Naive thymus-derived CD4-positive, alpha-beta T cell (primary cell): ENCODE measurements around the gene LRMDA. TPM values are rescaled to one million over a fixed set of nuclear protein-coding genes. Genes with fewer than 3 reads are reported as not detected.

Experiments used
- ATAC-seq: fragments of 150-1000 bp; cut with Tn5 transposase; 2 replicates; pipeline ENCODE4 v1.10.0; 2021; ENCODE audit warnings: mild to moderate bottlenecking, moderate library complexity
- CTCF ChIA-PET: fragments of 350-600 bp; sonication (Branson Sonifier 250); formaldehyde crosslinking; loops from one replicate; lab custom pipeline; 2021; ENCODE audit warnings: antibody characterized with exemption; lab: Charles Lee
- POLR2A ChIA-PET: fragments of 350-600 bp; sonication (Branson Sonifier 250); formaldehyde crosslinking; loops from one replicate; lab custom pipeline; 2021; ENCODE audit warnings: antibody characterized with exemption, inconsistent platforms; lab: Charles Lee
- DNase-seq, 9 donors: peaks; one replicate each; pipeline versions ENCODE4 v3.0.0 to v3.0.0-alpha.2; 2020 to 2022; ENCODE audit warnings: mixed read lengths in 1 of 9
- H3K27ac ChIP-seq: one replicate; pipeline ENCODE4 v1.7.0; 2013; ENCODE audit warnings: mild to moderate bottlenecking, low read depth, low read length, moderate library complexity
- H3K27me3 ChIP-seq, 2 donors: one replicate each; pipeline ENCODE4 v1.7.0; 2013; ENCODE audit warnings: low read length in 2 of 2, mild to moderate bottlenecking in 2 of 2, moderate library complexity in 2 of 2; ENCODE audit not compliant: control insufficient read depth in 2 of 2, insufficient read depth in 2 of 2
- H3K36me3 ChIP-seq, 3 experiments: 1 replicate in 2 of 3; 2 replicates in 1 of 3; pipeline ENCODE4 v1.7.0; 2013; ENCODE audit warnings: low read length in 3 of 3, mild to moderate bottlenecking in 3 of 3, moderate library complexity in 1 of 3; ENCODE audit not compliant: insufficient read depth in 3 of 3, control insufficient read depth in 2 of 3
- H3K4me1 ChIP-seq, 2 donors: one replicate each; pipeline ENCODE4 v1.7.0; 2013; ENCODE audit warnings: low read length in 2 of 2, mild to moderate bottlenecking in 2 of 2, moderate library complexity in 1 of 2; ENCODE audit not compliant: control insufficient read depth in 2 of 2, insufficient read depth in 2 of 2
- H3K4me3 ChIP-seq: 2 replicates; pipeline ENCODE4 v1.7.0; 2013; ENCODE audit warnings: mild to moderate bottlenecking, low read length
- H3K9me3 ChIP-seq, 3 experiments: 1 replicate in 2 of 3; 2 replicates in 1 of 3; pipeline ENCODE4 v1.7.0; 2013; ENCODE audit warnings: low read length in 3 of 3; ENCODE audit not compliant: control insufficient read depth in 2 of 3
- H3K27ac Mint-ChIP-seq, 9 donors: one replicate each; pipeline ENCODE4 v1.8.0; 2020 to 2022; ENCODE audit warnings: mixed read lengths in 9 of 9, mild to moderate bottlenecking in 8 of 9, moderate library complexity in 5 of 9, inconsistent platforms in 2 of 9
- H3K27me3 Mint-ChIP-seq, 5 donors: one replicate each; pipeline ENCODE4 v1.8.0; 2021 to 2022; ENCODE audit warnings: mixed read lengths in 5 of 5, mild to moderate bottlenecking in 1 of 5
- H3K36me3 Mint-ChIP-seq, 5 donors: one replicate each; pipeline ENCODE4 v1.8.0; 2020 to 2022; ENCODE audit warnings: mixed read lengths in 5 of 5, mild to moderate bottlenecking in 3 of 5, inconsistent platforms in 1 of 5
- H3K4me1 Mint-ChIP-seq, 7 donors: one replicate each; pipeline ENCODE4 v1.8.0; 2020 to 2022; ENCODE audit warnings: mixed read lengths in 7 of 7, mild to moderate bottlenecking in 3 of 7, inconsistent platforms in 1 of 7
- H3K4me3 Mint-ChIP-seq, 10 donors: one replicate each; pipeline ENCODE4 v1.8.0; 2020 to 2022; ENCODE audit warnings: mild to moderate bottlenecking in 10 of 10, mixed read lengths in 10 of 10, moderate library complexity in 6 of 10, inconsistent platforms in 2 of 10
- H3K9me3 Mint-ChIP-seq, 11 donors: one replicate each; pipeline ENCODE4 v1.8.0; 2020 to 2022; ENCODE audit warnings: mixed read lengths in 11 of 11, mild to moderate bottlenecking in 4 of 11, inconsistent platforms in 1 of 11, moderate library complexity in 1 of 11
- intact Hi-C, 2 donors: fragments of 100-400 bp; cut with micrococcal nuclease; formaldehyde crosslinking; loops; one replicate each; pipeline ENCODE4 v1.15.1; 2023
- polyA plus RNA-seq, 2 donors: library from polyadenylated mRNA; unstranded; fragments of 300-500 nt; fragmentation: Illumina TruSeq; gene quantifications; one replicate each; pipeline ENCODE4 v1.2.3, GENCODE V29; 2021
- total RNA-seq, 6 experiments: library from RNA in 5 of 6; stranded (reverse) in 5 of 6; gene quantifications; 1 replicate in 5 of 6; 2 replicates in 1 of 6; pipeline ENCODE4 v1.2.3 and lab custom pipeline; 2021 to 2026

LRMDA gene
- total and polyA plus RNA-seq, 7 experiments from 2014 or later = 0.57 to 14.9 (median 3.0) TPM; not detected in 4

DNA sequence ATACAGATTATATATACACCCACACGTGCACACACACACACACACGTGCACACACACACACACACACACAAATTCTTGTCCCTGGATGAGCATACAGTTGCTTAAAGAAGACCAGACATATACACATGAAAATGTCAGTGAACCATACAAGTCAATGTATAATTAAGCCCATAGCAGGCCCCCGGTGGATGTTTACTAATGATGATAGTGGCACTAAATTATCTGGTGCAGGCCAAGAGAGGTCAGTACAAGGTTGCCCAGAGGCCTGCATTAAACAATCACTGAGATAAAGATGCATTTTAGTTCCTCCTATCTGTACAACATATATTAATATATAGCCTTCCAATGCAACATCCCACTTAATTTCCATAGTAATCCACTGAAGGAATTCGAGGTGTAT lies 860.5 kb downstream of the LRMDA start:
- no peak for DNase-seq
- Mint-ChIP-seq H3K27ac (no peak overlapping the region), H3K4me3 (no peak overlapping the region), H3K27me3 (no peaks in the 10 kb centered on the region), H3K36me3 (no peaks in the 10 kb centered on the region), H3K4me1 (no peaks in the 10 kb centered on the region), H3K9me3 (peaks cover 0 to 6% (median 0%) of the 10 kb centered on the region in 11 donors)
- Histone ChIP-seq H3K27me3 (no peaks in the 10 kb centered on the region), H3K9me3 (no peaks in the 10 kb centered on the region), H3K4me3 (no peak overlapping the region), H3K27ac (no peak overlapping the region), H3K4me1 (no peaks in the 10 kb centered on the region), H3K36me3 (no peaks in the 10 kb centered on the region)
- intact Hi-C loops = no loop called here
- ChIA-PET CTCF (no interaction called here), POLR2A (no interaction called here)
- no peak for ATAC-seq

DNA sequence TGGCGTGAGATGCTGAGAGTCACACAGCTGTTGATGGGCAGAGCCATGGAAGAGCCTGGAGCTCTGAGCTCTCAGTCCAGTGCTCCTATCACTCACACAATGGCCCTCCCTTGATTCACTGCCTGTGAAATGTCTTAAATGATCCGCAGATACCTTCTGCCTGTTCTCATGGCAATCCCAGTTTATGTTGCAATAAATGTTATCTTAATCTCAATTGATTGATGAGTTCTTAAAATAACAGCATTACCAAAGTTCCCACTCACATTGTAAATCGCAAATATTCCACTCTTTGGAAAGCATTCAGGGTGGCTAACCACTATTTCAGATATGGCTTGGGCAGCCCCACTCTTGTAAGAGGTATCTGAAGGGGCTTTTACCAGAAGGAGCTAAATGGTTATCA lies 865.5 kb downstream of the LRMDA start:
- CTCF ChIA-PET = no interaction called here
- ATAC-seq (no peak), DNase-seq (no peak)
- Histone ChIP-seq H3K9me3 (no peaks in the 10 kb centered on the region), H3K4me3 (no peak overlapping the region), H3K36me3 (no peaks in the 10 kb centered on the region), H3K27me3 (no peaks in the 10 kb centered on the region), H3K4me1 (no peaks in the 10 kb centered on the region), H3K27ac (no peak overlapping the region)
- H3K4me1 Mint-ChIP-seq = peaks cover 0 to 5% (median 0%) of the 10 kb centered on the region in 7 donors
- H3K4me3 Mint-ChIP-seq = no peak overlapping the region
- H3K36me3 Mint-ChIP-seq = no peaks in the 10 kb centered on the region
- H3K9me3 Mint-ChIP-seq = peaks cover 0 to 8% (median 0%) of the 10 kb centered on the region in 11 donors
- POLR2A ChIA-PET = no interaction called here
- intact Hi-C loops = no loop called here
- no peaks in the 10 kb centered on the region for H3K27me3 Mint-ChIP-seq
- no peak overlapping the region for H3K27ac Mint-ChIP-seq

DNA sequence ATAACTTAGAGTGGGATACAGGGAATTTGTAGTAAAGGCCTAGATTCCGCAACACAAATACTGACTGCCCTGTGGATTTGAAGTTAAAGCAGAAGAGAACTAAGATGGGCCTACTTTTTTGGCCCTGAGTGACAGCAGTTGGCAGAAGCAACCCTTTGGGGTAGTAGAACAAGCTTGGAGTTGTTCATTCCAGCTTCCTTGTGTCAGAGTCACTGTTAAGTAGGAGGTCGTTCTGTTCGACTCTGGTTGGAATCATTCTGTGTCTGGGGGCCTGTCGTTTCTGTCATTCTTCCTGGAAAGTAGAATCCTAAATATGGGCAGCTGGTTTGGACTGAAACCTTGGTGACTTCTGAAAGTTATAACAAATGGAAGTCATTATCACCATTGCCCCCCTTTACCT lies 865.9 kb downstream of the LRMDA start:
- Histone ChIP-seq H3K9me3 (no peaks in the 10 kb centered on the region), H3K4me1 (no peaks in the 10 kb centered on the region), H3K27ac (no peak overlapping the region), H3K27me3 (no peaks in the 10 kb centered on the region), H3K36me3 (no peaks in the 10 kb centered on the region), H3K4me3 (no peak overlapping the region)
- ChIA-PET POLR2A (no interaction called here), CTCF (no interaction called here)
- H3K9me3 Mint-ChIP-seq = peaks cover 0 to 8% (median 0%) of the 10 kb centered on the region in 11 donors
- no peak overlapping the region for H3K27ac Mint-ChIP-seq
- DNase-seq (no peak), ATAC-seq (no peak)
- H3K4me1 Mint-ChIP-seq = peaks cover 0 to 5% (median 0%) of the 10 kb centered on the region in 7 donors
- H3K36me3 Mint-ChIP-seq = no peaks in the 10 kb centered on the region
- H3K27me3 Mint-ChIP-seq = no peaks in the 10 kb centered on the region
- intact Hi-C loops = no loop called here
- H3K4me3 Mint-ChIP-seq = no peak overlapping the region

DNA sequence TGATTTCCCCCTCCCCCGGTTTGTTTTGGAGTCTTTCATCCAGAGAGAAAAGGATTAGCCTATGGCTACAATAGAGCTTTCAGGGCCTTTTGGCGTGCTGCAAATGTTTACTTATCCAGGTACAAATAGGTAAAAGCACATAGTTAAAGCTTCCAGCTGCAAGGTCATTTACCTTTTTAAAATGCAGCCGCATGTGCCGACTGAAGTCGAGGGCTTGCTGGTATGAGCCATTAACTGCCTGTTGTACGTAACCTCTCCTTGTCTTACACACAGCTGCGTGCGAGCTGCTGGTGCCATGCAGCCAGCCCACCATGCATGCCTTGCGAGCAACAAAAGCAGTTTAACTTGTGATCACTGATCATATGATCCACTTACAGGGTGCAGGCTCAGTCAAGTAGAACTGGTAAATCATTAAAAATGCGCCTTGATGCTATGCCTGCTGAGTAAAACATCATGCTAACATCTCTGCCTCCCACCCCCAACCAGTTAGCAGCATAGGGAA lies 866.4 kb downstream of the LRMDA start:
- intact Hi-C loops = no loop called here
- H3K27ac ChIP-seq = no peak overlapping the region
- no peaks in the 10 kb centered on the region for H3K4me1 ChIP-seq
- no peaks in the 10 kb centered on the region for H3K36me3 Mint-ChIP-seq
- peaks cover 0 to 5% (median 0%) of the 10 kb centered on the region in 7 donors for H3K4me1 Mint-ChIP-seq
- POLR2A ChIA-PET = no interaction called here
- no peaks in the 10 kb centered on the region for H3K27me3 ChIP-seq
- no peak overlapping the region for H3K27ac Mint-ChIP-seq
- H3K27me3 Mint-ChIP-seq = no peaks in the 10 kb centered on the region
- CTCF ChIA-PET = no interaction called here
- peaks cover 0 to 8% (median 1%) of the 10 kb centered on the region in 11 donors for H3K9me3 Mint-ChIP-seq
- H3K4me3 ChIP-seq = no peak overlapping the region
- no peak overlapping the region for H3K4me3 Mint-ChIP-seq
- DNase-seq (no peak), ATAC-seq (no peak)
- H3K9me3 ChIP-seq = no peaks in the 10 kb centered on the region
- H3K36me3 ChIP-seq = no peaks in the 10 kb centered on the region

DNA sequence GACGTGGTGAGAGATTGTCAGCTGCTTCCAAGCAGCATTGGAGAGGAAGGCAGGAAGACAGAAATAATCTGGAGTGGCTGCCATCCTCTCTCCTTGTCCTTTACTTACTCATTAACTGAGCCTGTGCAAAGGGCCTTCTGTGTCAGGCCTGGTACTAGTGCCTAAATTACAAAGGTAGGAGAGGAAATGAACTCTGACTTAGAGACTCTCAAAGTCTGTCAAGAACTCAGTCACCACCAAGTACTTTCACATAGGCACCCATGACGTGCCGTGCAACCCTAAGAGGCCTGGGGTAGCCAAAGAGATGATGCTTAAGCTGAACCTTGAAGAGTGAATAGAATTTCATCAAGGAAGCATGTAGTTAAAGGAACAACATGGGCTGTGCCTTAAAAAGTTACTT lies 866.9 kb downstream of the LRMDA start:
- Histone ChIP-seq H3K9me3 (no peaks in the 10 kb centered on the region), H3K36me3 (no peaks in the 10 kb centered on the region), H3K27ac (no peak overlapping the region), H3K27me3 (no peaks in the 10 kb centered on the region), H3K4me3 (no peak overlapping the region), H3K4me1 (no peaks in the 10 kb centered on the region)
- intact Hi-C loops = no loop called here
- DNase-seq (no peak), ATAC-seq (no peak)
- CTCF ChIA-PET = no interaction called here
- H3K36me3 Mint-ChIP-seq = no peaks in the 10 kb centered on the region
- H3K27me3 Mint-ChIP-seq = no peaks in the 10 kb centered on the region
- no peak overlapping the region for H3K27ac Mint-ChIP-seq
- no peak overlapping the region for H3K4me3 Mint-ChIP-seq
- H3K9me3 Mint-ChIP-seq = peaks cover 0 to 8% (median 1%) of the 10 kb centered on the region in 11 donors
- H3K4me1 Mint-ChIP-seq = peaks cover 0 to 5% (median 0%) of the 10 kb centered on the region in 7 donors
- POLR2A ChIA-PET = no interaction called here

DNA sequence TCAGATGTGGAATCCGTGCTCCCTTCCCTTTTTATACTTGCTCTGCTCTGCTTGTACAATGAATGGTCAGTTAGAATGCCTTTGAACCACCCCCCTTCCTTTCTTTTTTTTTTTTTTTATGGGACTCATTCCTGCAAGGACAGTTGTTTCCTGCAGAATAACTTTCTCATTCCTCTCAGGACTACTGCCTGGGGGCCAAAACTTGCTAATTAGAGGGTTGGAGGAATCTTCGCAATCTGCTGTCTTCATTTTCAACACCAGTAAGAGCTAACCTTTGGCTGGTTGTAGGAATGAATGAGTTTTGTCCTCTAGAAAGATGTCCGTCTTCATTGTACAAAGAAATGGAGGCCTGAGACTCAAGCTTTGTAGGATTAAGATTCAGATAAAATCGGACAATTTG lies 868.1 kb downstream of the LRMDA start:
- no peak overlapping the region for H3K4me3 ChIP-seq
- intact Hi-C loops = no loop called here
- ChIA-PET CTCF (no interaction called here), POLR2A (no interaction called here)
- Mint-ChIP-seq H3K27me3 (peaks cover 0 to 3% (median 0%) of the 10 kb centered on the region in 5 donors), H3K4me1 (peaks cover 0 to 13% (median 0%) of the 10 kb centered on the region in 7 donors), H3K27ac (no peak overlapping the region), H3K4me3 (no peak overlapping the region), H3K36me3 (no peaks in the 10 kb centered on the region), H3K9me3 (peaks cover 0 to 8% (median 1%) of the 10 kb centered on the region in 11 donors)
- DNase-seq (no peak), ATAC-seq (no peak)
- no peaks in the 10 kb centered on the region for H3K4me1 ChIP-seq
- H3K9me3 ChIP-seq = no peaks in the 10 kb centered on the region
- no peak overlapping the region for H3K27ac ChIP-seq
- no peaks in the 10 kb centered on the region for H3K36me3 ChIP-seq
- H3K27me3 ChIP-seq = no peaks in the 10 kb centered on the region

DNA sequence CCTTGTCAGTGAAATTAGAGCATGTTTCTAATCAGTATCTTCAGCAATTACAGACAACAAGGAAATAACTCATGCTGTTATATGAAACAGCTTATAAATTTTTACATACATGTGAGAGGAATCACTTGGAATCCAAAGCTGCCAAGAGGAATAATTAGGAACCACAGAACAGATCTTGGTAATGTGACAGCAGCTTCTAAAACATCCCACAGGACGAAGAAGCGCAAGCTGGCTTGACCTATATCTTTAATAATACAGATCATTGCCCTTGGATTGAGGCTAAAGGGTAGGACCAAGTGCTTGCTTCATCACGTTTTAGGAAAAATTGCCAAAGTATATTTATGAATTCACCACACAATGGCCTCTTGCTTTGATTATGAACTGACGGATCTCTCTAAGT lies 869.8 kb downstream of the LRMDA start:
- Histone ChIP-seq H3K27ac (no peak overlapping the region), H3K36me3 (no peaks in the 10 kb centered on the region), H3K27me3 (no peaks in the 10 kb centered on the region), H3K4me3 (no peak overlapping the region), H3K4me1 (no peaks in the 10 kb centered on the region), H3K9me3 (no peaks in the 10 kb centered on the region)
- Mint-ChIP-seq H3K4me3 (no peak overlapping the region), H3K27ac (no peak overlapping the region), H3K4me1 (peaks cover 0 to 13% (median 0%) of the 10 kb centered on the region in 7 donors), H3K9me3 (peaks cover 0 to 8% (median 0%) of the 10 kb centered on the region in 11 donors), H3K36me3 (no peaks in the 10 kb centered on the region), H3K27me3 (peaks cover 0 to 6% (median 4%) of the 10 kb centered on the region in 5 donors)
- CTCF ChIA-PET = no interaction called here
- no peak for DNase-seq
- ATAC-seq = no peak
- POLR2A ChIA-PET = no interaction called here
- intact Hi-C loops = no loop called here
